H9 (cell line): ENCODE results near the gene KIRREL3. TPM values are rescaled to one million over a fixed set of nuclear protein-coding genes. Genes with fewer than 3 reads are reported as not detected.

Experiments used
- DNase-seq: peaks from one replicate; pipeline ENCODE4 v3.0.0-alpha.2; 2017
- H2AFZ ChIP-seq: one replicate; pipeline ENCODE4 v1.6.1; 2013; ENCODE audit warnings: mild to moderate bottlenecking, low read length, control low read depth, moderate library complexity
- H2AK5ac ChIP-seq: 2 replicates; pipeline ENCODE4 v1.6.1; 2013; ENCODE audit warnings: low read length, control low read depth, mixed read lengths; ENCODE audit not compliant: insufficient read length
- H2BK120ac ChIP-seq: one replicate; pipeline ENCODE4 v1.6.1; 2013; ENCODE audit warnings: low read depth, mild to moderate bottlenecking, low read length, control low read depth, inconsistent platforms; ENCODE audit not compliant: poor library complexity, severe bottlenecking
- H2BK12ac ChIP-seq: 2 replicates; pipeline ENCODE4 v1.6.1; 2013; ENCODE audit warnings: low read length, control low read depth, mixed read lengths, low read depth; ENCODE audit not compliant: insufficient read length
- H2BK15ac ChIP-seq: 2 replicates; pipeline ENCODE4 v1.6.1; 2013; ENCODE audit warnings: low read depth, low read length, control low read depth
- H2BK20ac ChIP-seq: one replicate; pipeline ENCODE4 v1.6.1; 2013; ENCODE audit warnings: low read depth, mild to moderate bottlenecking, low read length, control low read depth, inconsistent platforms; ENCODE audit not compliant: poor library complexity, severe bottlenecking
- H2BK5ac ChIP-seq: 2 replicates; pipeline ENCODE4 v1.6.1; 2013; ENCODE audit warnings: low read length, control low read depth, mixed read lengths; ENCODE audit not compliant: insufficient read length
- H3K14ac ChIP-seq: 2 replicates; pipeline ENCODE4 v1.6.1; 2013; ENCODE audit warnings: low read length, control low read depth; ENCODE audit not compliant: insufficient read depth
- H3K18ac ChIP-seq: 2 replicates; pipeline ENCODE4 v1.6.1; 2013; ENCODE audit warnings: low read depth, mild to moderate bottlenecking, mixed read lengths, low read length, control low read depth; ENCODE audit not compliant: insufficient read length
- H3K23ac ChIP-seq: 2 replicates; pipeline ENCODE4 v1.6.1; 2013; ENCODE audit warnings: low read length, control low read depth, mixed read lengths, low read depth; ENCODE audit not compliant: insufficient read length
- H3K23me2 ChIP-seq: 2 replicates; pipeline ENCODE4 v1.6.1; 2013; ENCODE audit warnings: low read depth, mild to moderate bottlenecking, mixed read lengths, low read length, control low read depth; ENCODE audit not compliant: insufficient read length, poor library complexity, severe bottlenecking
- H3K27ac ChIP-seq: 2 replicates; pipeline ENCODE4 v1.5.1; 2013; ENCODE audit warnings: low read length, control low read depth, mixed read lengths, low read depth; ENCODE audit not compliant: insufficient read length
- H3K27me3 ChIP-seq: 2 replicates; pipeline ENCODE4 v1.6.1; 2013; ENCODE audit warnings: low read length, control low read depth, inconsistent platforms; ENCODE audit not compliant: insufficient read depth
- H3K4ac ChIP-seq: 2 replicates; pipeline ENCODE4 v1.6.1; 2013; ENCODE audit warnings: low read depth, mild to moderate bottlenecking, control low read depth, inconsistent platforms, low read length, moderate library complexity
- H3K4me1 ChIP-seq: 2 replicates; pipeline ENCODE4 v1.6.1; 2013; ENCODE audit warnings: low read length, control low read depth, inconsistent platforms; ENCODE audit not compliant: insufficient read depth
- H3K4me2 ChIP-seq: 2 replicates; pipeline ENCODE4 v1.6.1; 2013; ENCODE audit warnings: low read length, control low read depth, mixed read lengths; ENCODE audit not compliant: insufficient read length, insufficient read depth
- H3K56ac ChIP-seq: 2 replicates; pipeline ENCODE4 v1.6.1; 2013; ENCODE audit warnings: low read depth, mild to moderate bottlenecking, mixed read lengths, low read length, control low read depth; ENCODE audit not compliant: insufficient read length
- H3K79me1 ChIP-seq: 2 replicates; pipeline ENCODE4 v1.6.1; 2013; ENCODE audit warnings: low read depth, mild to moderate bottlenecking, moderate library complexity, low read length, control low read depth, inconsistent platforms; ENCODE audit not compliant: insufficient read depth, poor library complexity, severe bottlenecking
- H3K79me2 ChIP-seq: 2 replicates; pipeline ENCODE4 v1.6.1; 2013; ENCODE audit warnings: low read length, control low read depth, inconsistent platforms; ENCODE audit not compliant: insufficient read depth
- H3K9ac ChIP-seq: 2 replicates; pipeline ENCODE4 v1.6.1; 2013; ENCODE audit warnings: low read length, control low read depth, mixed read lengths; ENCODE audit not compliant: insufficient read length; ENCODE audit errors: extremely low read depth
- H3K9me3 ChIP-seq: one replicate; pipeline ENCODE4 v1.6.1; 2013; ENCODE audit warnings: low read depth, low read length, inconsistent platforms; ENCODE audit not compliant: control insufficient read depth
- H3T11ph ChIP-seq: one replicate; pipeline ENCODE4 v1.6.1; 2013; ENCODE audit warnings: mild to moderate bottlenecking, low read length, control low read depth, inconsistent platforms
- H4K20me1 ChIP-seq: one replicate; pipeline ENCODE4 v1.6.1; 2013; ENCODE audit not compliant: control insufficient read depth, insufficient read length, insufficient read depth
- H4K5ac ChIP-seq: 2 replicates; pipeline ENCODE4 v1.6.1; 2013; ENCODE audit warnings: low read depth, mild to moderate bottlenecking, mixed read lengths, low read length, control low read depth; ENCODE audit not compliant: insufficient read length
- H4K8ac ChIP-seq: replicated peaks from 2 replicates; pipeline ENCODE4 v1.6.1; 2013; ENCODE audit warnings: low read length, control low read depth, mixed read lengths, low read depth; ENCODE audit not compliant: insufficient read length
- H4K91ac ChIP-seq: 2 replicates; pipeline ENCODE4 v1.6.1; 2013; ENCODE audit warnings: low read depth, mild to moderate bottlenecking, moderate library complexity, mixed read lengths, low read length, control low read depth; ENCODE audit not compliant: insufficient read length
- H3K27ac Mint-ChIP-seq, 3 experiments: 2 replicates in 2 of 3; 3 replicates in 1 of 3; pipeline ENCODE4 v1.8.0; 2020 to 2021; ENCODE audit warnings: mixed read lengths in 3 of 3, mild to moderate bottlenecking in 1 of 3, moderate library complexity in 1 of 3
- H3K27me3 Mint-ChIP-seq: 2 replicates; pipeline ENCODE4 v1.8.0; 2021; ENCODE audit warnings: low read depth, mild to moderate bottlenecking, moderate library complexity, mixed read lengths
- H3K36me3 Mint-ChIP-seq, 3 experiments: 2 replicates in 2 of 3; 3 replicates in 1 of 3; pipeline ENCODE4 v1.8.0; 2020 to 2021; ENCODE audit warnings: low read depth in 3 of 3, mixed read lengths in 3 of 3; ENCODE audit not compliant: insufficient read depth in 1 of 3
- H3K4me1 Mint-ChIP-seq, 2 experiments: 2 replicates each; pipeline ENCODE4 v1.8.0; 2020; ENCODE audit warnings: mixed read lengths in 2 of 2
- H3K4me3 Mint-ChIP-seq, 2 experiments: 2 replicates in 1 of 2; 3 replicates in 1 of 2; pipeline ENCODE4 v1.8.0; 2020 to 2021; ENCODE audit warnings: mild to moderate bottlenecking in 2 of 2, mixed read lengths in 2 of 2, moderate library complexity in 1 of 2
- H3K9me3 Mint-ChIP-seq, 2 experiments: 2 replicates in 1 of 2; 3 replicates in 1 of 2; pipeline ENCODE4 v1.8.0; 2020; ENCODE audit warnings: mild to moderate bottlenecking in 2 of 2, mixed read lengths in 2 of 2, moderate library complexity in 1 of 2
- CTCF ChIP-seq: fragments of 200-600 bp; sonication (generic); conservative IDR thresholded peaks from 3 replicates; pipeline ENCODE4 v1.8.0; 2021; ENCODE audit warnings: antibody characterized with exemption, mild to moderate bottlenecking
- WGBS: extraction: QIAGEN DNeasy Blood & Tissue Kit; methylation state at CpG from one replicate; pipeline ENCODE4 v1.1.7; 2013; ENCODE audit warnings: missing lambda C conversion rate, low lambda C conversion rate, mixed read lengths; ENCODE audit not compliant: insufficient read length; ENCODE audit errors: extremely low coverage; 5-methylcytosine and 5-hydroxymethylcytosine counted together
- total RNA-seq: library from RNA; stranded (reverse); gene quantifications from 2 replicates; pipeline ENCODE4 v1.2.1, GENCODE V29; 2021

KIRREL3 gene
- total RNA-seq, 1 experiment from 2014 or later = 0.17 TPM

GRCh38 chr11:126480015-126480409 is 520.6 kb downstream of the KIRREL3 start:
- TF ChIP-seq CTCF = no peak
- no peak overlapping the region for H2BK5ac ChIP-seq
- H2BK15ac ChIP-seq = no peak overlapping the region
- DNase-seq = no peak
- H2BK120ac ChIP-seq = no peak overlapping the region
- no CpG with 5 or more reads among the region's 3 CpGs for WGBS
- no peaks in the 10 kb centered on the region; a peak in 1 of 7 replicates for H3K36me3 Mint-ChIP-seq
- H3K79me2 ChIP-seq = no peaks in the 10 kb centered on the region
- H4K8ac ChIP-seq = no peak overlapping the region
- no peak overlapping the region for H3K23ac ChIP-seq
- H3K27me3 Mint-ChIP-seq = peaks cover 3% of the 10 kb centered on the region
- no peaks in the 10 kb centered on the region for H3K9me3 ChIP-seq
- H3K4me1 Mint-ChIP-seq = peaks cover 8 to 30% of the 10 kb centered on the region in 2 experiments
- no peak overlapping the region for H4K91ac ChIP-seq
- no peaks in the 10 kb centered on the region for H4K20me1 ChIP-seq
- H3K4me3 Mint-ChIP-seq = no peak overlapping the region
- H2AK5ac ChIP-seq = no peak overlapping the region
- no peak overlapping the region for H2BK12ac ChIP-seq
- no peak overlapping the region for H3T11ph ChIP-seq
- H3K27me3 ChIP-seq = no peaks in the 10 kb centered on the region; the same call in 1 of the 2 replicates
- H4K5ac ChIP-seq = no peak overlapping the region
- H3K27ac Mint-ChIP-seq = no peak overlapping the region; a peak in 1 of 7 replicates
- no peak overlapping the region for H2BK20ac ChIP-seq
- no peak overlapping the region for H3K4me2 ChIP-seq
- H3K4me1 ChIP-seq = no peaks in the 10 kb centered on the region
- H3K4ac ChIP-seq = no peak overlapping the region
- H3K56ac ChIP-seq = no peak overlapping the region
- H3K23me2 ChIP-seq = no peaks in the 10 kb centered on the region
- no peaks in the 10 kb centered on the region; a peak in 1 of 5 replicates for H3K9me3 Mint-ChIP-seq
- H3K14ac ChIP-seq = no peak overlapping the region
- no peak overlapping the region for H2AFZ ChIP-seq
- no peak overlapping the region for H3K18ac ChIP-seq
- H3K9ac ChIP-seq = no peak overlapping the region
- H3K79me1 ChIP-seq = no peaks in the 10 kb centered on the region
- no peak overlapping the region for H3K27ac ChIP-seq
